WTC11 (cell line): ENCODE measurements around the gene BNIPL. TPM values are rescaled to one million over a fixed set of nuclear protein-coding genes. Genes with fewer than 3 reads are reported as not detected.

ENCODE experiments used
- ATAC-seq: fragments of 200-7000 bp; cut with Tn5 transposase; 2 replicates; pipeline ENCODE4 v1.10.0; 2021; ENCODE audit warnings: mild to moderate bottlenecking, moderate library complexity
- CTCF ChIA-PET: fragments of 300-600 bp; sonication (Branson Sonifier 250); formaldehyde crosslinking; loops from one replicate; lab custom pipeline; 2021; ENCODE audit warnings: antibody characterized with exemption; lab: Charles Lee
- POLR2A ChIA-PET: fragments of 350-600 bp; sonication (Branson Sonifier 250); formaldehyde crosslinking; loops from one replicate; lab custom pipeline; 2021; ENCODE audit warnings: antibody characterized with exemption; lab: Charles Lee
- DNase-seq: peaks from one replicate; pipeline ENCODE4 v3.0.0; 2021; ENCODE audit warnings: low spot score
- H3K27ac Mint-ChIP-seq: 2 replicates; pipeline ENCODE4 v1.8.0; 2021; ENCODE audit warnings: mixed read lengths
- H3K27me3 Mint-ChIP-seq: 2 replicates; pipeline ENCODE4 v1.8.0; 2021; ENCODE audit warnings: low read depth, mild to moderate bottlenecking, moderate library complexity, mixed read lengths
- H3K36me3 Mint-ChIP-seq: 2 replicates; pipeline ENCODE4 v1.8.0; 2021; ENCODE audit warnings: mixed read lengths
- H3K4me1 Mint-ChIP-seq: 2 replicates; pipeline ENCODE4 v1.8.0; 2022; ENCODE audit warnings: mixed read lengths
- H3K4me3 Mint-ChIP-seq: 2 replicates; pipeline ENCODE4 v1.8.0; 2021; ENCODE audit warnings: mild to moderate bottlenecking, moderate library complexity, mixed read lengths
- H3K9me3 Mint-ChIP-seq: 2 replicates; pipeline ENCODE4 v1.8.0; 2021; ENCODE audit warnings: mixed read lengths
- CBFB ChIP-seq: sonication (generic); formaldehyde crosslinking; IDR thresholded peaks from 2 replicates; pipeline ENCODE4 v1.8.1; 2022; ENCODE audit warnings: mild to moderate bottlenecking, low read depth, missing genetic modification reagents
- CREM ChIP-seq: sonication (generic); formaldehyde crosslinking; IDR thresholded peaks from 2 replicates; pipeline ENCODE4 v1.8.1; 2022; ENCODE audit warnings: mild to moderate bottlenecking, missing genetic modification reagents, moderate library complexity
- FOXK1 ChIP-seq: sonication (generic); formaldehyde crosslinking; IDR thresholded peaks from 2 replicates; pipeline ENCODE4 v1.8.0; 2022; ENCODE audit warnings: mild to moderate bottlenecking, moderate library complexity, missing genetic modification reagents
- GABPB1 ChIP-seq: sonication (generic); formaldehyde crosslinking; IDR thresholded peaks from 2 replicates; pipeline ENCODE4 v1.8.1; 2023; ENCODE audit warnings: mild to moderate bottlenecking, missing genetic modification reagents
- JAZF1 ChIP-seq: fragments of 250-450 bp; sonication (Bioruptor Pico); IDR thresholded peaks from 2 replicates; pipeline ENCODE4 v1.9.0; 2021; ENCODE audit warnings: moderate library complexity, mild to moderate bottlenecking, inconsistent platforms
- KAT7 ChIP-seq: sonication (generic); formaldehyde crosslinking; IDR thresholded peaks from 2 replicates; pipeline ENCODE4 v1.8.1; 2023; ENCODE audit warnings: missing genetic modification reagents, mild to moderate bottlenecking, borderline replicate concordance
- MXD4 ChIP-seq: fragments of 250-450 bp; sonication (Bioruptor Pico); IDR thresholded peaks from 2 replicates; pipeline ENCODE4 v1.8.0; 2021; ENCODE audit warnings: mild to moderate bottlenecking, moderate library complexity, borderline replicate concordance
- NFATC4 ChIP-seq: fragments of 250-450 bp; sonication (Bioruptor Pico); IDR thresholded peaks from 2 replicates; pipeline ENCODE4 v1.9.0; 2021; ENCODE audit warnings: mild to moderate bottlenecking
- OVOL2 ChIP-seq: fragments of 250-450 bp; sonication (Bioruptor Pico); IDR thresholded peaks from 2 replicates; pipeline ENCODE4 v1.9.0; 2021; ENCODE audit warnings: mild to moderate bottlenecking, borderline replicate concordance
- ZBTB21 ChIP-seq: sonication (generic); formaldehyde crosslinking; IDR thresholded peaks from 2 replicates; pipeline ENCODE4 v1.8.1; 2023; ENCODE audit warnings: mild to moderate bottlenecking, missing genetic modification reagents, borderline replicate concordance
- ZNF219 ChIP-seq: sonication (generic); formaldehyde crosslinking; IDR thresholded peaks from 2 replicates; pipeline ENCODE4 v1.8.0; 2023; ENCODE audit warnings: missing genetic modification reagents, mild to moderate bottlenecking, borderline replicate concordance
- ZNF396 ChIP-seq: fragments of 250-450 bp; sonication (Bioruptor Pico); IDR thresholded peaks from 2 replicates; pipeline ENCODE4 v1.8.0; 2021; ENCODE audit warnings: mild to moderate bottlenecking, moderate library complexity, borderline replicate concordance
- total RNA-seq: library from RNA; stranded (reverse); gene quantifications from 3 replicates; pipeline ENCODE4 v1.2.3, GENCODE V29; 2021
- TF ChIP-seq, protein P1 (sequence below): fragments of 250-450 bp; sonication (Bioruptor Pico); IDR thresholded peaks from 2 replicates; pipeline ENCODE4 v1.9.0; 2021; ENCODE audit warnings: moderate library complexity, mild to moderate bottlenecking, inconsistent platforms, borderline replicate concordance
- TF ChIP-seq, protein P2 (sequence below): sonication (generic); formaldehyde crosslinking; IDR thresholded peaks from 2 replicates; pipeline ENCODE4 v1.8.1; 2022; ENCODE audit warnings: missing genetic modification reagents, borderline replicate concordance
- TF ChIP-seq, protein P3 (sequence below): sonication (generic); formaldehyde crosslinking; IDR thresholded peaks from 2 replicates; pipeline ENCODE4 v1.8.0; 2022; ENCODE audit warnings: mild to moderate bottlenecking, missing genetic modification reagents
- TF ChIP-seq, protein P4 (sequence below): sonication (generic); formaldehyde crosslinking; IDR thresholded peaks from 2 replicates; pipeline ENCODE4 v1.8.0; 2022; ENCODE audit warnings: mild to moderate bottlenecking, missing genetic modification reagents
- TF ChIP-seq, protein P5 (sequence below): sonication (generic); formaldehyde crosslinking; IDR thresholded peaks from 2 replicates; pipeline ENCODE4 v1.8.0; 2022; ENCODE audit warnings: missing genetic modification reagents
- TF ChIP-seq, protein P6 (sequence below): fragments of 250-450 bp; sonication (Bioruptor Pico); IDR thresholded peaks from 2 replicates; pipeline ENCODE4 v1.9.0; 2021; ENCODE audit warnings: mild to moderate bottlenecking

The BNIPL gene
- total RNA-seq, 1 experiment from 2014 or later: 3.8 TPM

DNA sequence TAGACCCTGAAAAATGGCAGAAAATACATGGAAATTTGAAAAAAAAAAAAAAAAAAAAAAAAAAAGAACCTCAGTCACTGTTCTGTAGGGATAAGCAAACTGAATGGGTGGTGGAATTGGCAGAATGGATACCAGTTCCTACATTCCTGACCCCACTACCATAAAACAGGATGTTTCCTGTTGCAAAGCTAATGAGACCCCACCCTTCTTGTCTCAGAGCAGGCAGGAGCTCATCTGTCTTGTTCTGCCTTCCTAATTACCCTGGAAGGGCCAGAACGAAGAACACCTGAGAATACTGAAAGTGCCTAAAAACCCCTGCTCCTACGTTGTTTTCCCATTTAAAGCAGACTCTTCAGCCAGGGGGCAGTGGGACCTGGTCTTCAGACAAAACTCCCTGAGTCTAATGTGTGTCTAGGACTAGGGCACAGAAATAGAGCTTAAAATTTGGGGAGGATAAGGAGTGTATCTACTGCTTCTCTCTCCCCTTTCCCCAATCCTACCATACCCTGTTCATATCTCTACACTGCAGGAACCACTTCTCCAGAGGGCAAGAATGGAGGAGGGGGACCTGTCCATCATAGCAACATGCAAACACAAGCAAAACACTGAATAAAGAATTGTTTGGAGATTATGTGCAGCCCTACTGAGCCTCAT, 15.1 kb downstream of the BNIPL start:
- DNase-seq: no peak
- Mint-ChIP-seq H3K27ac (no peak overlapping the region), H3K4me1 (peaks cover 18% of the 10 kb centered on the region), H3K36me3 (peaks cover 46% of the 10 kb centered on the region), H3K4me3 (no peak overlapping the region), H3K27me3 (no peaks in the 10 kb centered on the region), H3K9me3 (no peaks in the 10 kb centered on the region)
- CTCF ChIA-PET: interaction anchor here (0.7 to 2.1 kb wide), 3 partner anchors 9 to 231 kb away, joined by 3 to 7 read pairs (median 3); partner anchors contain the start of gene MLLT11
- no peak for ATAC-seq
- TF ChIP-seq ZNF396: no peak
- no peak for TF ChIP-seq JAZF1 (CRISPR knock-in tag)
- no peak for TF ChIP-seq NFATC4 (CRISPR knock-in tag)
- no peak for TF ChIP-seq CREM (CRISPR knock-in tag)
- TF ChIP-seq ZNF219 (CRISPR knock-in tag): no peak
- TF ChIP-seq FOXK1: no peak
- TF ChIP-seq, protein P1, sequence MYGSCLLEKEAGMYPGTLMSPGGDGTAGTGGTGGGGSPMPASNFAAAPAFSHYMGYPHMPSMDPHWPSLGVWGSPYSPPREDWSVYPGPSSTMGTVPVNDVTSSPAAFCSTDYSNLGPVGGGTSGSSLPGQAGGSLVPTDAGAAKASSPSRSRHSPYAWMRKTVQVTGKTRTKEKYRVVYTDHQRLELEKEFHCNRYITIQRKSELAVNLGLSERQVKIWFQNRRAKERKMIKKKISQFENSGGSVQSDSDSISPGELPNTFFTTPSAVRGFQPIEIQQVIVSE: no peak
- TF ChIP-seq, protein P2, sequence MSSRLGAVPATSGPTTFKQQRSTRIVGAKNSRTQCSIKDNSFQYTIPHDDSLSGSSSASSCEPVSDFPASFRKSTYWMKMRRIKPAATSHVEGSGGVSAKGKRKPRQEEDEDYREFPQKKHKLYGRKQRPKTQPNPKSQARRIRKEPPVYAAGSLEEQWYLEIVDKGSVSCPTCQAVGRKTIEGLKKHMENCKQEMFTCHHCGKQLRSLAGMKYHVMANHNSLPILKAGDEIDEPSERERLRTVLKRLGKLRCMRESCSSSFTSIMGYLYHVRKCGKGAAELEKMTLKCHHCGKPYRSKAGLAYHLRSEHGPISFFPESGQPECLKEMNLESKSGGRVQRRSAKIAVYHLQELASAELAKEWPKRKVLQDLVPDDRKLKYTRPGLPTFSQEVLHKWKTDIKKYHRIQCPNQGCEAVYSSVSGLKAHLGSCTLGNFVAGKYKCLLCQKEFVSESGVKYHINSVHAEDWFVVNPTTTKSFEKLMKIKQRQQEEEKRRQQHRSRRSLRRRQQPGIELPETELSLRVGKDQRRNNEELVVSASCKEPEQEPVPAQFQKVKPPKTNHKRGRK: no peak
- POLR2A ChIA-PET: interaction anchor here (0.6 to 0.7 kb wide), 2 partner anchors 30 to 473 kb away, joined by 3 to 4 read pairs; no protein-coding TSS in a partner anchor

DNA sequence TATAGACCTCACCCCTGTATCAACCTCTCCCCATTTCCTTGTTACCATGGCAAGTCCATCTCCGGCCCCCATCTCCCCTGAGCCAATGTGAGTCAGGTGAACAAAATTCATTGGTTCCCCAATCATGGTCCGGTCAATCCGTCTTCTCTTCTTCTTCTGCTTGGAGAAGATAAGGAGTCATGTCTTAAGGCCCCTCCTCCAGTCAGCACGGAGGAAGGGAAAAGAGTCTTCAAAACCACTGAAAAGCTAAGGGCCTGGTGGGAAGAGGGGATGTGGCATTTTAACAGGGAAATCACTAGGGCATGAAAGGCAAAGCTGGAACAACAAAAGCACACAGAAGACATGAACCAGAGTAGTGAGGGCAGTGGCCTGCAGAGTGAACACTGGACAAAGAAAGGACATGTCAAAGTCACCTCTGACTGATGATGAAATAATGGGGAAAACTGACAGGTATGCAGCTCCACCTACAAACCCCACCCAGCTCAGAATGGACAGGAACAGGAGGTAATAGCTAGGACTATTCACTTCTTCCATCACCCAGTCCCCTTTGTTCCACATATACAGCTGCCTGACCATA, 18.7 kb downstream of the BNIPL start:
- ChIA-PET POLR2A (no interaction called here), CTCF (interaction anchor here (1.0 kb wide), 1 partner anchor 16 kb away, joined by 5 read pairs; the partner anchor contains the start of gene GABPB2)
- ATAC-seq (no peak), DNase-seq (no peak)
- Mint-ChIP-seq H3K4me3 (no peak overlapping the region), H3K36me3 (peaks cover 52% of the 10 kb centered on the region), H3K9me3 (no peaks in the 10 kb centered on the region), H3K4me1 (peaks cover 24% of the 10 kb centered on the region), H3K27ac (no peak overlapping the region), H3K27me3 (no peaks in the 10 kb centered on the region)
- TF ChIP-seq GABPB1 (CRISPR knock-in tag): no peak
- TF ChIP-seq, protein P3, sequence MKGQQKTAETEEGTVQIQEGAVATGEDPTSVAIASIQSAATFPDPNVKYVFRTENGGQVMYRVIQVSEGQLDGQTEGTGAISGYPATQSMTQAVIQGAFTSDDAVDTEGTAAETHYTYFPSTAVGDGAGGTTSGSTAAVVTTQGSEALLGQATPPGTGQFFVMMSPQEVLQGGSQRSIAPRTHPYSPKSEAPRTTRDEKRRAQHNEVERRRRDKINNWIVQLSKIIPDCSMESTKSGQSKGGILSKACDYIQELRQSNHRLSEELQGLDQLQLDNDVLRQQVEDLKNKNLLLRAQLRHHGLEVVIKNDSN (CRISPR knock-in tag): no peak
- TF ChIP-seq ZBTB21 (CRISPR knock-in tag): no peak

DNA sequence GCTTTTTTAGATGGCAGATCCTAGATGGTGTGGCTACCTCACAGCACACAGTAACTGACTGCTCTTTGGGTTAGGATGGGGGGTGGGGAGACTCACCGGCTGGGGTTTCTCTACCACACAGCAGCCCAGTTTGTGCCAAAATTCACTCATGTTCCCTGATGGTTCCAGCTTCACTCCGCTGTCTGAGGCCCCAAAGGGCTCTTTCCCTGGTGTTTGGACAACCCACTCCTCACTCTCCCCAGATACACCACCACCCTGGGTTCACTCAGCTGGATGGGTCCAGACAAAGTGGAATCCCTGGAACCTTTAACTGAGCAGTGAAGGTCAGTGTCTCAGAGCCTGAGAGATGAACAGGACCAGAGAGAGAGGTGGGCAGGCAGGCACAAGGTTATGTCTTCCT, 19.2 kb downstream of the BNIPL start:
- Mint-ChIP-seq H3K27ac (no peak overlapping the region), H3K9me3 (no peaks in the 10 kb centered on the region), H3K36me3 (peaks cover 52% of the 10 kb centered on the region), H3K27me3 (no peaks in the 10 kb centered on the region), H3K4me1 (peaks cover 24% of the 10 kb centered on the region), H3K4me3 (no peak overlapping the region)
- ChIA-PET POLR2A (no interaction called here), CTCF (no interaction called here)
- no peak for TF ChIP-seq OVOL2 (CRISPR knock-in tag)
- no peak for TF ChIP-seq MXD4 (CRISPR knock-in tag)
- TF ChIP-seq, protein P4, sequence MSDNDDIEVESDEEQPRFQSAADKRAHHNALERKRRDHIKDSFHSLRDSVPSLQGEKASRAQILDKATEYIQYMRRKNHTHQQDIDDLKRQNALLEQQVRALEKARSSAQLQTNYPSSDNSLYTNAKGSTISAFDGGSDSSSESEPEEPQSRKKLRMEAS (CRISPR knock-in tag): no peak
- no peak for TF ChIP-seq JAZF1 (CRISPR knock-in tag)
- DNase-seq: no peak
- no peak for ATAC-seq

DNA sequence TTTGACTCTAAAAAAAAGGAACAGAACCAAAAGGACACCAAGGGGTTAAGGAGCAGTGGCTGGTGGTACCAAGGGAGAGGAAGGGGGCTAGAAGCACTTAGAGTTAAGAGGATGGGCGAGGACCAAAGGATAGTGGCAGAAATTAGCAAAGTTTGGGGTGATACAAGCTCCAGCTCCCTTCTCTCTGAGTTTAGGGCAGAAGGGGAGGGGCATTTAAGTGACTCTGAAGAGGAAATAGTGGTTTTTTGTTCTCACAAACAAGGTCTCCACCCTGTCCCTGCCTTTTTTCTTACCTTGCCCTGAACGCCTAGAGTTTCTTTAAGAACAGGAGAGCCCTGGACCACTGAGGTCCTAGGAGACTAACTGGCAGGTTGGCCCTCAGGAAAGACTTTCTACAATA, 19.8 kb downstream of the BNIPL start:
- Mint-ChIP-seq H3K4me1 (peaks cover 30% of the 10 kb centered on the region), H3K27me3 (no peaks in the 10 kb centered on the region), H3K27ac (peak overlapping the region; percentile 73), H3K36me3 (peaks cover 52% of the 10 kb centered on the region), H3K9me3 (no peaks in the 10 kb centered on the region), H3K4me3 (no peak overlapping the region)
- ChIA-PET CTCF (no interaction called here), POLR2A (interaction anchor here (0.6 kb wide), 1 partner anchor 63 kb away, joined by 5 read pairs; no protein-coding TSS in a partner anchor)
- ATAC-seq: no peak
- DNase-seq: no peak
- no peak for TF ChIP-seq KAT7 (CRISPR knock-in tag)
- TF ChIP-seq CREM (CRISPR knock-in tag): no peak
- no peak for TF ChIP-seq JAZF1 (CRISPR knock-in tag)
- TF ChIP-seq, protein P5, sequence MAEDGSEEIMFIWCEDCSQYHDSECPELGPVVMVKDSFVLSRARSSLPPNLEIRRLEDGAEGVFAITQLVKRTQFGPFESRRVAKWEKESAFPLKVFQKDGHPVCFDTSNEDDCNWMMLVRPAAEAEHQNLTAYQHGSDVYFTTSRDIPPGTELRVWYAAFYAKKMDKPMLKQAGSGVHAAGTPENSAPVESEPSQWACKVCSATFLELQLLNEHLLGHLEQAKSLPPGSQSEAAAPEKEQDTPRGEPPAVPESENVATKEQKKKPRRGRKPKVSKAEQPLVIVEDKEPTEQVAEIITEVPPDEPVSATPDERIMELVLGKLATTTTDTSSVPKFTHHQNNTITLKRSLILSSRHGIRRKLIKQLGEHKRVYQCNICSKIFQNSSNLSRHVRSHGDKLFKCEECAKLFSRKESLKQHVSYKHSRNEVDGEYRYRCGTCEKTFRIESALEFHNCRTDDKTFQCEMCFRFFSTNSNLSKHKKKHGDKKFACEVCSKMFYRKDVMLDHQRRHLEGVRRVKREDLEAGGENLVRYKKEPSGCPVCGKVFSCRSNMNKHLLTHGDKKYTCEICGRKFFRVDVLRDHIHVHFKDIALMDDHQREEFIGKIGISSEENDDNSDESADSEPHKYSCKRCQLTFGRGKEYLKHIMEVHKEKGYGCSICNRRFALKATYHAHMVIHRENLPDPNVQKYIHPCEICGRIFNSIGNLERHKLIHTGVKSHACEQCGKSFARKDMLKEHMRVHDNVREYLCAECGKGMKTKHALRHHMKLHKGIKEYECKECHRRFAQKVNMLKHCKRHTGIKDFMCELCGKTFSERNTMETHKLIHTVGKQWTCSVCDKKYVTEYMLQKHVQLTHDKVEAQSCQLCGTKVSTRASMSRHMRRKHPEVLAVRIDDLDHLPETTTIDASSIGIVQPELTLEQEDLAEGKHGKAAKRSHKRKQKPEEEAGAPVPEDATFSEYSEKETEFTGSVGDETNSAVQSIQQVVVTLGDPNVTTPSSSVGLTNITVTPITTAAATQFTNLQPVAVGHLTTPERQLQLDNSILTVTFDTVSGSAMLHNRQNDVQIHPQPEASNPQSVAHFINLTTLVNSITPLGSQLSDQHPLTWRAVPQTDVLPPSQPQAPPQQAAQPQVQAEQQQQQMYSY (CRISPR knock-in tag): no peak
- no peak for TF ChIP-seq CBFB
- TF ChIP-seq, protein P6, sequence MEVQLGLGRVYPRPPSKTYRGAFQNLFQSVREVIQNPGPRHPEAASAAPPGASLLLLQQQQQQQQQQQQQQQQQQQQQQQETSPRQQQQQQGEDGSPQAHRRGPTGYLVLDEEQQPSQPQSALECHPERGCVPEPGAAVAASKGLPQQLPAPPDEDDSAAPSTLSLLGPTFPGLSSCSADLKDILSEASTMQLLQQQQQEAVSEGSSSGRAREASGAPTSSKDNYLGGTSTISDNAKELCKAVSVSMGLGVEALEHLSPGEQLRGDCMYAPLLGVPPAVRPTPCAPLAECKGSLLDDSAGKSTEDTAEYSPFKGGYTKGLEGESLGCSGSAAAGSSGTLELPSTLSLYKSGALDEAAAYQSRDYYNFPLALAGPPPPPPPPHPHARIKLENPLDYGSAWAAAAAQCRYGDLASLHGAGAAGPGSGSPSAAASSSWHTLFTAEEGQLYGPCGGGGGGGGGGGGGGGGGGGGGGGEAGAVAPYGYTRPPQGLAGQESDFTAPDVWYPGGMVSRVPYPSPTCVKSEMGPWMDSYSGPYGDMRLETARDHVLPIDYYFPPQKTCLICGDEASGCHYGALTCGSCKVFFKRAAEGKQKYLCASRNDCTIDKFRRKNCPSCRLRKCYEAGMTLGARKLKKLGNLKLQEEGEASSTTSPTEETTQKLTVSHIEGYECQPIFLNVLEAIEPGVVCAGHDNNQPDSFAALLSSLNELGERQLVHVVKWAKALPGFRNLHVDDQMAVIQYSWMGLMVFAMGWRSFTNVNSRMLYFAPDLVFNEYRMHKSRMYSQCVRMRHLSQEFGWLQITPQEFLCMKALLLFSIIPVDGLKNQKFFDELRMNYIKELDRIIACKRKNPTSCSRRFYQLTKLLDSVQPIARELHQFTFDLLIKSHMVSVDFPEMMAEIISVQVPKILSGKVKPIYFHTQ (CRISPR knock-in tag): no peak
